B cell (primary cell): ENCODE results near the gene CENPL. TPM values are rescaled to one million over a fixed set of nuclear protein-coding genes. Genes with fewer than 3 reads are reported as not detected.
A peak's percentile ranks its signal among the peaks of the same experiment; 100 is the strongest.

ENCODE experiments used
- ATAC-seq: fragments of 200-7000 bp; cut with Tn5 transposase; one replicate; pipeline ENCODE4 v1.10.0; 2021; ENCODE audit warnings: low read depth, mild to moderate bottlenecking, moderate number of reproducible peaks, moderate library complexity
- CTCF ChIA-PET: fragments of 350-600 bp; sonication (Branson Sonifier 250); formaldehyde crosslinking; loops from one replicate; lab custom pipeline; 2021; ENCODE audit warnings: antibody characterized with exemption, inconsistent platforms; lab: Charles Lee
- POLR2A ChIA-PET: fragments of 350-600 bp; sonication (Branson Sonifier 250); formaldehyde crosslinking; loops from one replicate; lab custom pipeline; 2021; ENCODE audit warnings: antibody characterized with exemption; lab: Charles Lee
- DNase-seq: peaks from one replicate; pipeline ENCODE4 v3.0.0; 2013
- H2AFZ ChIP-seq: 2 replicates; pipeline ENCODE4 v1.6.1; 2012; ENCODE audit warnings: mild to moderate bottlenecking, low read depth, low read length; ENCODE audit not compliant: insufficient read depth, poor library complexity, severe bottlenecking
- H3K27ac ChIP-seq, 2 donors: 1 replicate in 1 of 2; 2 replicates in 1 of 2; pipeline ENCODE4 v1.5.1; 2012 to 2013; ENCODE audit warnings: low read length in 2 of 2, mild to moderate bottlenecking in 2 of 2, moderate library complexity in 1 of 2
- H3K27me3 ChIP-seq, 4 experiments: fragments of 200-600 bp in 1 of 4; sonication (generic) in 1 of 4; replicated peaks in 1 of 4; 1 replicate in 2 of 4; 2 replicates in 2 of 4; pipeline versions ENCODE4 v1.6.1 to v1.7.0; 2013 to 2016; ENCODE audit warnings: low read length in 3 of 4, mild to moderate bottlenecking in 2 of 4, mixed read lengths in 1 of 4, moderate library complexity in 1 of 4; ENCODE audit not compliant: insufficient read depth in 4 of 4, control insufficient read depth in 3 of 4; ENCODE audit errors: control extremely low read depth in 1 of 4
- H3K36me3 ChIP-seq, 2 experiments: replicated peaks in 1 of 2; 1 replicate in 1 of 2; 2 replicates in 1 of 2; pipeline versions ENCODE4 v1.6.1 to v1.7.1; 2013; ENCODE audit warnings: low read length in 1 of 2; ENCODE audit not compliant: insufficient read depth in 2 of 2, control insufficient read depth in 1 of 2; ENCODE audit errors: control extremely low read depth in 1 of 2, extremely low read depth in 1 of 2
- H3K4me1 ChIP-seq, 2 donors: fragments of 200-600 bp in 1 of 2; sonication (generic) in 1 of 2; 1 replicate in 1 of 2; 2 replicates in 1 of 2; pipeline versions ENCODE4 v1.5.1 to v1.6.1; 2013 to 2017; ENCODE audit warnings: low read length in 2 of 2; ENCODE audit not compliant: control insufficient read depth in 2 of 2, insufficient read depth in 2 of 2
- H3K4me2 ChIP-seq: replicated peaks from 2 replicates; pipeline ENCODE3; 2012; ENCODE audit warnings: mild to moderate bottlenecking, low read depth, low read length; ENCODE audit not compliant: poor library complexity, severe bottlenecking
- H3K4me3 ChIP-seq, 5 experiments: fragments of 200-600 bp in 1 of 5; sonication (generic) in 1 of 5; 1 replicate in 3 of 5; 2 replicates in 2 of 5; pipeline versions ENCODE4 v1.5.1 to v1.7.0; 2011 to 2016; ENCODE audit warnings: low read length in 4 of 5, mild to moderate bottlenecking in 4 of 5, low read depth in 2 of 5, control low read depth in 1 of 5, moderate library complexity in 1 of 5; ENCODE audit not compliant: insufficient read depth in 1 of 5; ENCODE audit errors: control extremely low read depth in 1 of 5, extremely low read depth in 1 of 5
- H3K79me2 ChIP-seq: fragments of 200-600 bp; sonication (generic); one replicate; pipeline ENCODE4 v1.6.0; 2016; ENCODE audit warnings: low read length; ENCODE audit not compliant: control insufficient read depth, insufficient read depth
- H3K9ac ChIP-seq: fragments of 200-600 bp; sonication (generic); 2 replicates; pipeline ENCODE4 v1.6.1; 2017; ENCODE audit warnings: mild to moderate bottlenecking, low read length, moderate library complexity
- H3K9me3 ChIP-seq, 3 donors: one replicate each; pipeline versions ENCODE4 v1.6.1 to v1.7.1; 2013; ENCODE audit warnings: low read length in 2 of 3; ENCODE audit not compliant: control insufficient read depth in 2 of 3, insufficient read depth in 1 of 3; ENCODE audit errors: control extremely low read depth in 1 of 3
- H4K20me1 ChIP-seq: 2 replicates; pipeline ENCODE4 v1.6.0; 2012; ENCODE audit warnings: mild to moderate bottlenecking, low read length; ENCODE audit not compliant: insufficient read depth, control insufficient read depth, poor library complexity, severe bottlenecking
- H3K27ac Mint-ChIP-seq: one replicate; pipeline ENCODE4 v1.8.0; 2021; ENCODE audit warnings: mixed read lengths
- H3K27me3 Mint-ChIP-seq: one replicate; pipeline ENCODE4 v1.8.0; 2021; ENCODE audit warnings: mixed read lengths
- H3K4me1 Mint-ChIP-seq: one replicate; pipeline ENCODE4 v1.8.0; 2021; ENCODE audit warnings: mixed read lengths
- H3K4me3 Mint-ChIP-seq: one replicate; pipeline ENCODE4 v1.8.0; 2021; ENCODE audit warnings: mixed read lengths
- H3K9me3 Mint-ChIP-seq: one replicate; pipeline ENCODE4 v1.8.0; 2022; ENCODE audit warnings: mixed read lengths; ENCODE audit not compliant: insufficient read depth
- CTCF ChIP-seq: fragments of 200-600 bp; IDR thresholded peaks from one replicate; pipeline ENCODE4 v1.8.0; 2022; ENCODE audit warnings: antibody characterized with exemption, mild to moderate bottlenecking
- EZH2 ChIP-seq: IDR thresholded peaks from 2 replicates; pipeline ENCODE4 v1.6.1; 2012; ENCODE audit warnings: borderline replicate concordance, low read depth, mild to moderate bottlenecking, moderate library complexity, low read length; ENCODE audit not compliant: insufficient read depth, poor library complexity, severe bottlenecking
- WGBS: methylation state at CpG from one replicate; pipeline ENCODE4 v1.1.5; 2013; ENCODE audit warnings: missing lambda C conversion rate; ENCODE audit not compliant: insufficient coverage; 5-methylcytosine and 5-hydroxymethylcytosine counted together
- intact Hi-C: fragments of 100-400 bp; cut with micrococcal nuclease; formaldehyde crosslinking; loops from one replicate; pipeline ENCODE4 v1.10.0; 2022
- polyA plus RNA-seq: library from polyadenylated mRNA; depleted of rRNA; stranded (reverse); fragments of >200 nt; gene quantifications from 2 replicates; pipeline ENCODE4 v1.2.3, GENCODE V29; 2012
- total RNA-seq, 2 donors: library from RNA; stranded (reverse); fragments of 120-200 nt in 1 of 2; gene quantifications; 1 replicate in 1 of 2; 2 replicates in 1 of 2; pipeline versions ENCODE4 v1.2.3 to v1.2.4, GENCODE V29; 2013 to 2022

Gene CENPL
- total and polyA plus RNA-seq, 2 donors (not counting 1 experiment from before 2014, with no cell fraction given) = 3.2 to 9.7 TPM

DNA sequence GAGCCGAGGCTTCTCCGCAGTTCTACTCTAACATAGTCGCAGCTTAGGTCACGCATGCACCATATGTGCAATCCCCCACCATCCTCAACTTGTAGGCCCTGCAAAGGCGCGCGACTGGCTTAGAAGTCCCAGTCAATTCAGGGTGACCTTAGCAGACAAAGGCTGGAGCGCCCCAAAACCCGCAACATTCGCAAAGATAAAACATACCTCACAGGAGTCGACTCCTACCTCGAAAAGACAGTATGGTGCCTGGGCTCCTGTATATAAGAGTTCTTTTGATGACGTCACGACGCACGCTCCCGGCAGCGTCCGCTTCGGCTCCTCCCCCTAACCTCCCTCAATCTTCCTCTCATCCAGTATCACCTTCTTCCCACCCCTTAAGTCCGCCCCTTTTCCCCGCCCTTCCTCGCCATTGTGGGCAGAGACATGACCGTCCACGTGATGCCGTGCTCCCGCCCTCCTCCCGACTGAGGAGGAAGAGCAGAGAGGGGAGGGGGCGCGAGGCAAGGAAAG, 43.1 kb upstream of the CENPL start, which contains the start of gene GAS5:
GAS5 (minus strand) TSS at position 237 of the 513 bp plus-strand sequence.
- POLR2A ChIA-PET = interaction anchor here (0.5 to 2.4 kb wide), 18 partner anchors 13 to 1335 kb away, joined by 3 to 16 read pairs (median 4); partner anchors contain the start of genes CACYBP, CENPL, DARS2 and KLHL20
- Histone ChIP-seq H3K79me2 (peaks cover 27% of the 10 kb centered on the region), H2AFZ (peak within 1 kb of the TSS; percentile 92), H3K27me3 (no peaks in the 10 kb centered on the region), H3K4me3 (peak within 1 kb of the TSS; percentile 70 to 98 (median 89)), H3K4me1 (peaks cover 42 to 50% of the 10 kb centered on the region in 2 donors), H3K36me3 (peaks cover 5 to 57% of the 10 kb centered on the region in 2 experiments), H3K4me2 (peak within 1 kb of the TSS; percentile 90), H3K9me3 (no peaks in the 10 kb centered on the region), H3K9ac (peak within 1 kb of the TSS; percentile 81), H3K27ac (peak within 1 kb of the TSS; percentile 90 to 93), H4K20me1 (no peaks in the 10 kb centered on the region)
- Mint-ChIP-seq H3K27me3 (no peaks in the 10 kb centered on the region), H3K9me3 (no peaks in the 10 kb centered on the region), H3K4me1 (peaks cover 70% of the 10 kb centered on the region), H3K4me3 (peak within 1 kb of the TSS; percentile 94), H3K27ac (peak within 1 kb of the TSS; percentile 98)
- CTCF ChIA-PET = interaction anchor here (1.0 to 1.9 kb wide), 7 partner anchors 44 to 1123 kb away, joined by 3 to 8 read pairs (median 3); partner anchors contain the start of genes CENPL, DARS2 and KLHL20
- TF ChIP-seq CTCF (no peak), EZH2 (no peak)
- 0% methylated on average over 19 of the region's 30 CpGs for WGBS
- intact Hi-C loops = loop anchor here (1.0 to 5.0 kb wide), 8 partner anchors 44 to 1155 kb away; partner anchors contain the start of genes CENPL, DARS2, KLHL20 and MRPS14
- ATAC-seq (peak; percentile 77), DNase-seq (peak; percentile 99)
